RWPE1 (cell line): ENCODE results near the gene MARK3.
A peak's percentile ranks its signal among the peaks of the same experiment; 100 is the strongest.

Experiments used
- CTCF ChIA-PET: fragments of 350-600 bp; sonication (Branson Sonifier 250); formaldehyde crosslinking; extraction: SDS; loops from one replicate; lab custom pipeline; 2021; lab: Yijun Ruan, JAX
- POLR2A ChIA-PET: fragments of 400-600 bp; formaldehyde crosslinking; extraction: SDS; loops from one replicate; lab custom pipeline; 2020; ENCODE audit warnings: antibody characterized with exemption; ENCODE audit not compliant: low non-redundant PET; lab: Yijun Ruan, JAX
- DNase-seq: peaks from one replicate; pipeline ENCODE4 v3.0.0; 2012; ENCODE audit warnings: low spot score
- H3K27ac ChIP-seq: fragments of 450-650 bp; 2 replicates; pipeline ENCODE4 v1.5.1; 2017
- TF ChIP-seq, protein P1 (sequence below): fragments of 450-650 bp; conservative IDR thresholded peaks from 2 replicates; pipeline ENCODE4 v1.5.1; 2017; ENCODE audit warnings: low read depth, mild to moderate bottlenecking

Gene MARK3

DNA sequence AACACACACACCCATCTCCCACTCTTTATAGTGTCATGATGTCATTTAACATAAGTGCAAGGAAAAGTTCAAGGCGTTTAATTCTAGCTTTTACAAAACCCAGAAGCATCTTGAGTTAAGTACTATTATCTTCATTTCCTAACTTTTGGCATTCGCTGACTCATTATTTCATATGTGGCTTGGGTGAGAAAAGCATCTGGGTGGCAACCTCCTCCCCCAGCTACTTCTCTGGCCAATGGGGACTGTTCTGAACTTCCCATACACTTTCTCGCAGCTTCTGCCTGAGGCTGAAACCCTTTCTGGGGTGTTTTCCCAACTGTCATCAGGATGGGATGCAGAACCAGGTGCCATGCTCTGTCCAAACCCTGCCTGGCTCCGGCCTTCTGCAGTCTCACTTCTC lies 2.8 kb upstream of the MARK3 start:
- CTCF ChIA-PET, result interaction anchor here (0.9 to 1.1 kb wide), 2 partner anchors 9 to 27 kb away, joined by 3 to 4 read pairs; no protein-coding TSS in a partner anchor
- DNase-seq, result peak; percentile 55
- POLR2A ChIA-PET, result no interaction called here

DNA sequence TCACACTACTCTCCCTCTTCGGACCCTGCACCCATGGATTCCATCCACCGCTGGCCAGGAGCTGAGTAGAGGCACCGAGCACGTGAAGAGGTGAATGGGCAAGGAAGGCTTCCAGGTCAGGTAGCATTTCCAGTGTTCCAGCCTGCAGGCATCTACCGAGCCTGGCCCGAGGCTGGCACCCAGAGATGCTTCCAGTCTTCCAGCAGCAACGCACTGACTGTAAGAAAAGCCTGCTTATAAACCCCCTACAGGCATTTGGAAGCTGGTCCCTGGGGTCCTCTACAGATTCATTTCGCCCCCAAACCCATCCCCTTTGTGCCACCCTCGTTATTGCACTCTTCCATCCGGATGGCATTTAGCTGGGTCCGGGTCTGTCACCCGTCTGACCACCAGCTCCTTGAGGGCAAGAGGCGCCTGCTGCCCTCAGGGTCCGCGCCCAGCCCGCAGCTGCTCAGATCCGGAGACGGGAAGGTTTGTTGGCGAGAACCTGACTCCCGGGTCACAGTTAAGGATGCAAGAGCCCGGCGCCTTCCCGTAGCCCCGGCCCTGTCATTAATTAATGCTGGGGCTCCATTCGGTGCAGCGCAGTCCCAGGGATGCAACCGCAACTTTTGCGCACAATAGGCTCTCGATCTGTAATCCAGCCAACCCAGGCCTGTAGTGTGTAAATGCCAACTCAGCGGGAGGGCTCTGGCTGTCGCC lies 614 bp upstream of the MARK3 start:
- peak overlapping the region; percentile 91 for H3K27ac ChIP-seq
- ChIA-PET CTCF (no interaction called here), POLR2A (no interaction called here)
- no peak for DNase-seq
- TF ChIP-seq, protein P1, sequence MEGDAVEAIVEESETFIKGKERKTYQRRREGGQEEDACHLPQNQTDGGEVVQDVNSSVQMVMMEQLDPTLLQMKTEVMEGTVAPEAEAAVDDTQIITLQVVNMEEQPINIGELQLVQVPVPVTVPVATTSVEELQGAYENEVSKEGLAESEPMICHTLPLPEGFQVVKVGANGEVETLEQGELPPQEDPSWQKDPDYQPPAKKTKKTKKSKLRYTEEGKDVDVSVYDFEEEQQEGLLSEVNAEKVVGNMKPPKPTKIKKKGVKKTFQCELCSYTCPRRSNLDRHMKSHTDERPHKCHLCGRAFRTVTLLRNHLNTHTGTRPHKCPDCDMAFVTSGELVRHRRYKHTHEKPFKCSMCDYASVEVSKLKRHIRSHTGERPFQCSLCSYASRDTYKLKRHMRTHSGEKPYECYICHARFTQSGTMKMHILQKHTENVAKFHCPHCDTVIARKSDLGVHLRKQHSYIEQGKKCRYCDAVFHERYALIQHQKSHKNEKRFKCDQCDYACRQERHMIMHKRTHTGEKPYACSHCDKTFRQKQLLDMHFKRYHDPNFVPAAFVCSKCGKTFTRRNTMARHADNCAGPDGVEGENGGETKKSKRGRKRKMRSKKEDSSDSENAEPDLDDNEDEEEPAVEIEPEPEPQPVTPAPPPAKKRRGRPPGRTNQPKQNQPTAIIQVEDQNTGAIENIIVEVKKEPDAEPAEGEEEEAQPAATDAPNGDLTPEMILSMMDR, result no peak

More for the DNA sequence above, 2.8 kb upstream of the MARK3 start:
- peak overlapping the region; percentile 60 for H3K27ac ChIP-seq
- TF ChIP-seq, protein P1, result no peak

DNA sequence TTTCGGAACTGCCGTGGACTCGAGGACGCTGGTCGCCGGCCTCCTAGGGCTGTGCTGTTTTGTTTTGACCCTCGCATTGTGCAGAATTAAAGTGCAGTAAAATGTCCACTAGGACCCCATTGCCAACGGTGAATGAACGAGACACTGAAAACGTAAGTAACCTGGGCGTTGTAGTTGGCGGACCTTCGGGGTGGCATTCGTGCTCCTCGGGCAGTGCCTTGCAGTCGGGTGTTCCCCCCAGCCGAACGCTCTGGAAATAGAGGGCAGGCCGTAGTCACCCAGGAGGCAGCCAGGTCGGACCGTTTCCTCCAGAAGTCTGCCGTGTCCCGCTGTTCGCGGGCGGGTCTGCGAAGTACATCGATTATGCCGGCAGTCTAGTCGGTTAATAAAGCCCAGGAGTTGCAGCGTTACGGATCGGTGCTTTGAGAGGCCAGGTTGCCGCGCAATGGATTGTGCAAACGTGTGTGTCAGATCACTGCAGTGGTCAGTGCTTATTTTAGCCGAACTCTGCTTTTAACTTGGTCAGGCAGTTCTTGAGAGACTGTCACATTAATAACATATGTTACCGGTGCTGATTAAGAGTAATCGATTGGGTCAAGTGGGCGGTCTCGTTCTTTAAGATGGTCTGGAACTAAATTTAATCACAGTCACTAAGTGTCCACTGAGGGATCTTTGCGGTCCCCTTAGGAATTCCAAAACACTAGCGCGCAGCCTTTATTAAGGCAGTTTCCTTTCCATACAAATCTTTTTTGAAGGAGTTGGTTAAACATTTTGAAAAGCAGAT lies 906 bp downstream of the MARK3 start:
- CTCF ChIA-PET, result interaction anchor here (0.5 to 0.6 kb wide), 2 partner anchors 17 to 49 kb away, joined by 5 to 6 read pairs; no protein-coding TSS in a partner anchor
- TF ChIP-seq, protein P1, result no peak
- no peak for DNase-seq
- H3K27ac ChIP-seq, result peak overlapping the region; percentile 91
- POLR2A ChIA-PET, result no interaction called here

DNA sequence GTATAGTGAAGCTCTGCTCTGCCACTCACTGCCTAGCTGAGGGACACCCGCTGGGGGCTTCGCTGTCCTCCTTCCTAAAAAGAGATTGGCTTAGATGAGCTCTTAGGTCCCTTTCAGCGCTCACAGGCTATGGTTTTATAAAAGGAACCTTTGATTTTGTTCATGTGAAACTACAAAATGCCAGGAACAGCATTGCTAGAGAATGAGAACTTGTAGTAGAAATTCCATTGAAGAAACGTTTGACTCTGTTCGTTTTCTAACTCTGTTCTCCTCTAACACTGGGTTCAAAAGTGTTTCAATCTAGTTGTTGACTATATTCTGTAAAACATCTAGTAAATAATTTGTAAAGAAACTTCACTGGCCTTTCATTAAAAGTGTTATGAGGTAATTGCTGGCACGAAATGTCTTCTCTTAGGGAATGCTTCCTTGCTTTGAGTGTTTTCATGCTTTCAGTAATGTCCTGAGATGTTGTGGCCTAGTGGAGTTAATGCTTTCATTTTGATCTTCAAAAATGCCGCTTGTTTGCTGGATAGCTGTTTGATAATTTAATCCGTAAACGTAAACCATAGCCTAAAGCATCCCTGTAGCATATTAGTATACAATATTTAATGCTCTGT lies 1.6 kb downstream of the MARK3 start:
- ChIA-PET POLR2A (interaction anchor here (0.6 kb wide), 1 partner anchor 41 kb away, joined by 5 read pairs; no protein-coding TSS in a partner anchor), CTCF (interaction anchor here (0.6 kb wide), 2 partner anchors 50 to 544 kb away, joined by 3 to 6 read pairs; no protein-coding TSS in a partner anchor)
- no peak for DNase-seq
- H3K27ac ChIP-seq, result no peak overlapping the region
- TF ChIP-seq, protein P1, result no peak

DNA sequence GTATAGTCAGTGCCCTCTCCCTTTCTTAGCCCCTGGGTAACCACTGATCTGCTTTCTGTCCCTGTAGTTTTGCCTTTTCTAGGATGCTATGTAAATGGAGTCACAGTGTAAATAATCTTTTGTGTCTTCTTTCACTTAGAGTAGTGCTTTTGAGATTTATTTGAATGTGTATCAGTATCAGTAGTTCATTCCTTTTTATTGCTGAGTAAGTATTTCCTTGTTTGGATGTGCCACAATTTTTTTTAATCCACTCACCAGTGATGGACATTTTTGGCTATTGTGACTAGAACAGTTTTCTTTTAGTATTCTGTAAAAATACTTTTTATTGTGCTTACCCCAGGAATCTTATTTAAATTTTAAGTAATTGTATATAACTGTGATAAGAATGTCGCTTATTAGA lies 3.4 kb downstream of the MARK3 start:
- H3K27ac ChIP-seq, result peak overlapping the region; percentile 68
- ChIA-PET CTCF (interaction anchor here (0.7 kb wide), 1 partner anchor 9 kb away, joined by 3 read pairs; no protein-coding TSS in a partner anchor), POLR2A (no interaction called here)
- DNase-seq, result no peak
- TF ChIP-seq, protein P1, result no peak

DNA sequence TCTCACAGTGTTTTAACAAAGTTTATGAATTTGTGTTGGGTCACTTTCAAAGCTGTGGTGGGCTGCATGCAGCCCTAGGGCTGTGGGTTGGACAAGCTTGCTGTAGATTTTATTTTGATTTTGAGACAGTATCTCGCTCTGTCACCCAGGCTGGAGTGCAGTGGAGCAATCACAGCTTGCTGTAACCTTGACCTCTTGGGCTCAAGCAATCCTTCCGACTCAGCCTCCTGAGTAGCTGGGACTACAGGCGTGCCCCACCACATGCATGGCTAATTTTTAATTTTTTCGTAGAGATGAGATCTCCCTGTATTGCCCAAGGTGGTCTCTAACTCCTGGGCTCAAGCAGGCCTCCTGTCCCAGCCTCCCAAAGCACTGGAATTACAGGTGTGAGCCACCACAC lies 5.4 kb downstream of the MARK3 start:
- CTCF ChIA-PET, result interaction anchor here (0.6 to 1.6 kb wide), 17 partner anchors 9 to 364 kb away, joined by 3 to 7 read pairs (median 4); partner anchors contain the start of gene EIF5

More for the DNA sequence above, 5.4 kb downstream of the MARK3 start:
- TF ChIP-seq, protein P1, result no peak
- POLR2A ChIA-PET, result no interaction called here
- no peak for DNase-seq
- H3K27ac ChIP-seq, result peak overlapping the region; percentile 68
